ENCODE data around the gene LMAN1. TPM values are rescaled to one million over a fixed set of nuclear protein-coding genes. Genes with fewer than 3 reads are reported as not detected.

Gene LMAN1
- total RNA-seq, 1 experiment from 2014 or later: 77.3 TPM

DNA sequence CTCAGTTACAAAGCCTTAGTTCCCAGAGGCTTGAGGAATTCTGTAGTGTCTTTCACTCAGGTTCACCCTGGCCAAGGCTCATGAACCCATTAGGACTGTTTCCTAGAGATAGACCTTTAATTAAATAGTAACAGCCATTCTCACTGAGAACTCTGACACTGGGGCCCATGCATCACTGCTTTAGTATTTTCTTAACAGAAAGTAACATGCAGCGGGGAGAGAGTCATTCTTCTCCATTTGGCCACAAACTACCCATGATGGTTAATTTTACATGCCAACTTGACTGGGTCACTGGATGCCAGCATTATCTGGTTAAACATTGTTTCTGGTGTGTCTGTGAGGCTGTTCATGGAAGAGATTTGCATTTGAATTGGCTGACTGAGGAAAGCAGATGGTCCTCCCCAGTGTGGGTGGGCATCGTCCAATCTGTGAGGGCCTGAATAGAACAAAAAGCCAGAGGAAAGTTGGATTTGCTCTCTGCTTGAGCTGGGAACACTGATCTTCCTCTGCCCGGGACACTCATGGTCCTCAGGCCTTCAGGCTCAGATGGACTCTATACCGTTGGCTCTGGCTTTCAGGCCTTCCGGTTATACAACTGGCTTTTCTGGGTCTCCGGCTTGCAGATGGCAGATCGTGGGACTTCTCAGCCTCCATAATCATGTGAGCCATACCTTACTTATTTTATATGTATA lies 35.0 kb downstream of the LMAN1 start:
- ChIA-PET CTCF (no interaction called here), POLR2A (no interaction called here)
- TF ChIP-seq ZSCAN18 (CRISPR knock-in tag; IDR thresholded peaks at IDR 0.05) (no peak), ZNF416 (CRISPR knock-in tag; IDR thresholded peaks at IDR 0.05) (no peak), ZNF317 (CRISPR knock-in tag; IDR thresholded peaks at IDR 0.05; ENCODE audit: borderline replicate concordance, low read depth) (no peak), ZNF138 (CRISPR knock-in tag; conservative IDR thresholded peaks at IDR 0.05) (no peak), TP53 (CRISPR knock-in tag; IDR thresholded peaks at IDR 0.05) (no peak), PRRX2 (CRISPR knock-in tag; IDR thresholded peaks at IDR 0.05) (no peak), STAT6 (CRISPR knock-in tag; conservative IDR thresholded peaks at IDR 0.05; ENCODE audit: low read depth) (no peak), PREB (CRISPR knock-in tag; IDR thresholded peaks at IDR 0.05; ENCODE audit: borderline replicate concordance) (no peak), MYBL2 (CRISPR knock-in tag; IDR thresholded peaks at IDR 0.05) (no peak), E2F1 (CRISPR knock-in tag; IDR thresholded peaks at IDR 0.05) (no peak), NR2C2 (CRISPR knock-in tag; IDR thresholded peaks at IDR 0.05) (no peak)
- DNase-seq (ENCODE audit: low spot score) (no peak), ATAC-seq (no peak)
- peaks cover 27% of the 10 kb centered on the region for H3K36me3 Mint-ChIP-seq
- H3K27ac Mint-ChIP-seq: no peak overlapping the region
- H3K9me3 Mint-ChIP-seq: peaks cover 8% of the 10 kb centered on the region; the same call in 1 of the 2 replicates
- H3K4me1 Mint-ChIP-seq: peaks cover 4% of the 10 kb centered on the region
- H3K27me3 Mint-ChIP-seq (ENCODE audit: low read depth): no peaks in the 10 kb centered on the region; the same call in 1 of the 2 replicates
- no peak overlapping the region for H3K4me3 Mint-ChIP-seq

- H3K9me3 Mint-ChIP-seq: peaks cover 3% of the 10 kb centered on the region; the same call in 1 of the 2 replicates
- no peak within 1 kb of the TSS for H3K4me3 Mint-ChIP-seq
- ChIA-PET POLR2A (no interaction called here), CTCF (interaction anchor here (1.0 to 3.7 kb wide), 4 partner anchors 10 to 84 kb away, joined by 3 to 17 read pairs (median 8); partner anchors contain the start of gene RAX)
- no peaks in the 10 kb centered on the region for H3K4me1 Mint-ChIP-seq
- DNase-seq (ENCODE audit: low spot score) (no peak), ATAC-seq (no peak)
- H3K36me3 Mint-ChIP-seq: no peaks in the 10 kb centered on the region
- H3K27ac Mint-ChIP-seq: no peak within 1 kb of the TSS
- no peaks in the 10 kb centered on the region; the same call in none of the 2 replicates for H3K27me3 Mint-ChIP-seq (ENCODE audit: low read depth)
- TF ChIP-seq ZNF416 (CRISPR knock-in tag; IDR thresholded peaks at IDR 0.05): no peak
- TF ChIP-seq PRRX2 (CRISPR knock-in tag; IDR thresholded peaks at IDR 0.05): no peak
- no peak for TF ChIP-seq GABPB1 (CRISPR knock-in tag; IDR thresholded peaks at IDR 0.05)
- TF ChIP-seq, protein P1, sequence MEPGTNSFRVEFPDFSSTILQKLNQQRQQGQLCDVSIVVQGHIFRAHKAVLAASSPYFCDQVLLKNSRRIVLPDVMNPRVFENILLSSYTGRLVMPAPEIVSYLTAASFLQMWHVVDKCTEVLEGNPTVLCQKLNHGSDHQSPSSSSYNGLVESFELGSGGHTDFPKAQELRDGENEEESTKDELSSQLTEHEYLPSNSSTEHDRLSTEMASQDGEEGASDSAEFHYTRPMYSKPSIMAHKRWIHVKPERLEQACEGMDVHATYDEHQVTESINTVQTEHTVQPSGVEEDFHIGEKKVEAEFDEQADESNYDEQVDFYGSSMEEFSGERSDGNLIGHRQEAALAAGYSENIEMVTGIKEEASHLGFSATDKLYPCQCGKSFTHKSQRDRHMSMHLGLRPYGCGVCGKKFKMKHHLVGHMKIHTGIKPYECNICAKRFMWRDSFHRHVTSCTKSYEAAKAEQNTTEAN (CRISPR knock-in tag; IDR thresholded peaks at IDR 0.05): no peak
- TF ChIP-seq ETV6 (CRISPR knock-in tag; IDR thresholded peaks at IDR 0.05): no peak
- no peak for TF ChIP-seq E2F1 (CRISPR knock-in tag; IDR thresholded peaks at IDR 0.05)
- TF ChIP-seq NFYB (CRISPR knock-in tag; conservative IDR thresholded peaks at IDR 0.05; ENCODE audit: low read depth): no peak
- no peak for TF ChIP-seq AFF4 (CRISPR knock-in tag; IDR thresholded peaks at IDR 0.05; ENCODE audit: borderline replicate concordance)
- no peak for TF ChIP-seq CTCF (IDR thresholded peaks at IDR 0.05)
- no peak for TF ChIP-seq OVOL2 (CRISPR knock-in tag; IDR thresholded peaks at IDR 0.05; ENCODE audit: borderline replicate concordance)
Measured at GRCh38 chr18:59318460-59319050, 40.5 kb downstream of the LMAN1 start, which contains the start of gene CPLX4. Gene CPLX4, minus strand, starts transcription at chr18:59318649. Its CDS starts 187 bp downstream, at chr18:59318462.

All from WTC11 (cell line).